GM19395 (cell line): ENCODE results near the gene HDAC7.

ENCODE experiments used
- ATAC-seq: cut with Tn5 transposase; IDR thresholded peaks from one replicate; pipeline ENCODE4 v1.9.1; 2021; ENCODE audit warnings: mild to moderate bottlenecking, moderate library complexity; ENCODE audit not compliant: unreplicated experiment

The HDAC7 gene

GRCh38 chr12:47750916-47751470, 68.7 kb downstream of the HDAC7 start:
- ATAC-seq = no peak

DNA sequence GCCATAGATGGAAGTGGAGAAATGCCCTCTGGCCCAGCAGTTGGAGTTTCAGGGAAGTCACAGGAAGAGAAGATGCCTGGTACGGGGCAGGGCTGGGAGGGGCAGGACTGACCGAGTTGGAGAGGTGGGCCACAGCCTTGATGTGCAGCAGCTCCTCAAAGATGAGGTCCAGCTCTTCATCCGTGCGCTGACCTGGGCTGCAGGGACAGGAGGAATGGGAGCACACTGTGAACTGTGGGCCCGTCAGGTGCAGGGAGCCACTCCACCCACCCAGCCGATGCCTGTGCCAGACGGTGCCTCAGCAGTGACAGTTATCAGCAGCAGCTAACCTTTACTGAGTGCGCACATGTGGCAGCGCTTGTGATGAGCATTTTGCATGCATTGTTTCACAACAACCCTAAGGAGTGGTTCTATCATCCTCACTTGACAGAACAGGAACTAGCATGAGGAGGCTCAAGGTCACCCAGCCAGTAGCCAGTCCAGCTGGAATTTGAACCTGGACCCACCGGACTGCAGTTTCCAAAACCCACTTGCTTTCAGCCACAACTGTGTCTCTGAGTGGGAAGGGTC, 69.4 kb downstream of the HDAC7 start:
- ATAC-seq = no peak

DNA sequence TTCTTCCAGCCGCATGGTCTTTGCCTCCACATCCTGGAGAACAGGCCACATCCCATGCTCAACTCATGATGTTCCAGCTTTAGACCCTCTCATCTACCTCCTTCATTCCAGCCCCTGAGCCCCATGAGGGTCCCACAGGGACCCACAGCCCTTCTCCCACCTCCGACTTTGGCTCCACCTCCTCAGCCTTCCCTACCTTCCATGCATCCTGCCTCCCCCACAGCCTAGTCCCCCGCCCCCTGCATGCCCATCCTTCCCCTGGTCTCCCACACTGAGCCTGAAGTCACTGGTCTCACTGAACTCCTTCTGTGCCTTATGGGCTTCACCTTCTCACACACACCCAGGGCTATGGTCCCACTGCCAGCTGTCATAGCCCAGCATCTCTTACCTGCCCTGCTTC, 70.8 kb downstream of the HDAC7 start:
- ATAC-seq = no peak

DNA sequence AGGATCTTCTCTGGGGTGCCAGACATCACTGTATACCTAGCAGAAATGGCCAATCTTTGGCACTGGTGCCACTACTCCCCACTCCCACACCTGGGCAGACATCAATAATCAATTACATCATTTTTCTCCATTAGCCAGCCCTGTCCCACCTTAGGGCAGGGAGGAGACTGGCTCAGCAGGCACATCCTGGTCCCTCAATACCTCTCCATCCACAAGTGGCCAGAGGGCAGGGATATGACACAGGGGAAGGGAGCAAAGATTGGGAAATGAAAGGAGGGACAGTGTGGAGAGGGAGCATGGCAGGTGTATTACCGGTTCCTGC, 71.2 kb downstream of the HDAC7 start:
- ATAC-seq = no peak

DNA sequence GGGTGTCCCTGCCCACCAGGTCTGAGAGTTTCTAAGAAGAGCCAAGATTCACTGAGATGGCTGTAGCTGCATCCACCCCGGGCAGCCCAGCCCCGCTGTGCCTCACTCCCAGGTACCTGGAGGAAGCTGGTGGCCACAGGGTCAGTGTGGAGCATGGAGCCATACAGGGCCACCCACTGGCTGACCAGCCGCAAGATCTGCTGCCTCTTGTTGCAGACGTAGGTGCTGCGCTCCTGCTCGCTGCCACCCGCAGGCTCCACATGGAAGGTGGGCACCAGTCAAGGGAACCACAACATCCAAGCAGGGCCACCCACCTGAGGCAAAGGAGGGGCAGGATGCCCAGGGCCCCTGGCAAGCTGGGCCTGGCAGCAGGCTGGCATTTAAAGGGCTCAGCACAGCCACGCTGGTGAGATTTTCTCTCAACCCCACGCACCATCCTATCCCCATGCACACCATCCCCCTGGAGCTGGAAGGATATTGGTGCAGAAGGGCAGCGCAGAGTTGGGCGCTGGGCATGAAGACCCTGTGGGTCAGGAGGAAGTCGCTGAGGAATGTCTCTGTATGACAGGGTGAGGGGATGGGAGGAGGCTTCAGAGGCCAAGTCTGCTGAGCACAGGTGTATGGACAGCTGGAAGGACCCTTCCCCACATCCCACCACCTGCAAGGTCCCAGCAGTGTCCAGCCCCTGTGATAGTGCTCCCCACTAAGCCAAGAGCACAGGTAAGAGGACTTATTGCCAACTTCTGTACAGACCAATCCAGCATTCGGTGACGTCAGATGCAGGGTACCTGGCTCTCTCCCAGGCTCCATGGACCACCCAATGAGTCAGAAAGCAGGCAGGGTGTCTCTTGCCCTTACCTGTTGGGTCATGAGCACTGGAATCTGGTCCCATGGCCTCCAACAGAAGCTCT, 71.9 kb downstream of the HDAC7 start:
- ATAC-seq = no peak

GRCh38 chr12:47747126-47747525, 72.6 kb downstream of the HDAC7 start:
- ATAC-seq = no peak

GRCh38 chr12:47746523-47746922, 73.2 kb downstream of the HDAC7 start:
- no peak for ATAC-seq

GRCh38 chr12:47746073-47746472, 73.6 kb downstream of the HDAC7 start:
- ATAC-seq = no peak

GRCh38 chr12:47745485-47746041, 74.1 kb downstream of the HDAC7 start:
- ATAC-seq = no peak

DNA sequence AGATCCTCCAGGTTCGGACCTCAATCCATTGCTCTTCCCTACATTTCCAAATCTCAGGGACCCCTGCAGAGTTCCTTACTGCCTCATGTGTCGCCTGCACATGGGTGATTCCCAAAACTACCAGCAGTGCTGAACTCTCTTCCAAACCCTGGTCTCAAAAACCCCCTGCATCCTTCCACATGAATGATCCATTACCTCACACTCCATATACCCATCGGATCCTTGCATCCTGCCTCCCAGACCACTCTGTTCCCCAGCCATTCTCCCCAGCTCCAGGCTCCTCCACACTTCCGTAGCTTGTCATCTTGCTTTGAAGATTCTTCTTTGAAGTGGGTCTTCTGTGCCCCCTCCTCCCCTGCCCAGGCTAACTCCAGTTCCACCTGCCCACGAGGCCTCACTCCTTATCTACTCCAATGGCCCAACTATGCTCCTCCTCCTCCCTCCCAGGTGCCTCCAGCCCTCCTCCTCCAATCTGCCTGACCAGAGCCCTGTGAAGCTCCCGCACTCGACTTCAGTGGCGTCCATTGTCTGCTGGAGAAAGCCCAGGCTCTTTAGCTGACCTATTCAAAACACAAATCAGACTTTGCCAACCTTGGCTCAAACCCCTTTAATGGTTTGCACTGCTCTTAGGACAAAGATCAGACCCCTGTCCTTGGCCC, 74.8 kb downstream of the HDAC7 start:
- ATAC-seq = no peak

GRCh38 chr12:47744005-47744651, 75.6 kb downstream of the HDAC7 start:
- ATAC-seq = no peak

DNA sequence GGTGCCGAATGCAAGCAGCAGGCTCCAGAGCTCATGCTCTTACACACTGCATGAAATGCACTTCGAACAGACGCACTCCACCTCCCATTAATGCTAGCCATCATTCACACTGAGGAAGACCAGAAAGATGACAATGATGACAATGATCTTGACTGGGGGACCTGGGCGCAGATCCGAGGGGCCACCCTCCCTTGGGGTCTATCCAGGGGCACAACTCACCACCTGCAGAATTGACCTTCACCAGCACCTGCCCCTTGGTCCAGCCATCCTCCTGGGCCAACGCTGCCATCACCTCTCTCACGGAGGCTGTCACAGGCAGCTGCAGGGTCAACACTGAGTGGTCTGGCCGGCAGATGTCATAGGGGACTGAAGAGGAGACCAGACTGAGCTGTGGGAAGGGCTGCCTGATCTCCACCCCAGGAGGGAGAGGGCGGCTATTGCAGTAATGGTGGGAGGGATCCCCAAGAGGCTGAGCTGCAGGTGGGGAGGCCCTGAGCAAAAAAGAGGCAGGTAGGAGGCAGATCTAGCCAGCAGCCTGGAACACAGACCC, 76.3 kb downstream of the HDAC7 start:
- no peak for ATAC-seq

DNA sequence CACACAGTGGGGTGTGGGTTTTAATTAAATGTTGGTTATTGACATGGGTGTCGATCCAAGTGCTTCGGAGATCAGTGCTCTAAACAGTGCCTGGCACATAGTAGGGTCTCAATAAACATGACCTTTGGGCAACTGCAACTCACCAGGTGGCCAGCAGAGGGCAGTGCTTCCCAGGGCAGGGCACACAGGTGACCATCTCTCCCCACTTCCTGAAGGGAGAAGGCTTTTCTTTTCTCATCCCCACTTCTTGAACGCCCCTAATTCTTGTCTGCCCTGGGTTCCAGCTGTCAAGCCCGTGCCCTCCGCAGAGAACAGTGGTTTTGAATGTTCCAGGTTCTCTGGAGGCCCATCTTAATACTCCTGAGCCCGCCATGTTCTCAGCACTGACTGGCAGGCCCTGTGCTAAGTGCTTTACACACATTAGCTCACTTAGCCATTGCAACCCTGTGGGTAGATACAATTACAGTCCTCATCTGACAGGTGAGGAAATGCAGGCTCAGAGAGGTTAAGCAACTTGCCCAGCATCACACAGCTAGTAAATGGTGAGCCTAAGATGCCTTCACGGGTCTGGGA, 77.4 kb downstream of the HDAC7 start:
- ATAC-seq = no peak

- ATAC-seq = no peak
Observed at GRCh38 chr12:47741340-47741703, 78.4 kb downstream of the HDAC7 start.

- ATAC-seq = peak; percentile 34
Observed at GRCh38 chr12:47740606-47741339, 78.9 kb downstream of the HDAC7 start.

DNA sequence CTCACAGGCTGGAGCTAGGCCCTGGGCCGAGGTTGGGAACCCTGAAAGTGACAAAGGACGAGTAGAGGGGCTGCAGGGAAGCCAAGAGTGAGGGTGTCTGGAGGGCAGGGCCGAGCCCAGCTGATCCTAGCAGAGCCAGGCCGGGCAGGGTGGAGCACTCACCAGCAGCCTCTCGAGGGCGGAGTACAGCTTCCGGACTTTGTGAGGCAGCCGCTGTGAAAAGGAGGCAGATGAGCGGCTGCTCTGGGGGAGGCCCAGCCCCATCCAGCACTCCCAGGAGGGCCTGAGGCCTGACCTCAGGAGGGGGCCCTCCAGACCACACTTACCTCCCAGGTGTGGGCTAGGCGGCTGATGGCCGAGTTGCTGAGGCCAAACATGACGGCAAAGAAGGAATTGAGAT, 79.7 kb downstream of the HDAC7 start:
- ATAC-seq = peak; percentile 65

DNA sequence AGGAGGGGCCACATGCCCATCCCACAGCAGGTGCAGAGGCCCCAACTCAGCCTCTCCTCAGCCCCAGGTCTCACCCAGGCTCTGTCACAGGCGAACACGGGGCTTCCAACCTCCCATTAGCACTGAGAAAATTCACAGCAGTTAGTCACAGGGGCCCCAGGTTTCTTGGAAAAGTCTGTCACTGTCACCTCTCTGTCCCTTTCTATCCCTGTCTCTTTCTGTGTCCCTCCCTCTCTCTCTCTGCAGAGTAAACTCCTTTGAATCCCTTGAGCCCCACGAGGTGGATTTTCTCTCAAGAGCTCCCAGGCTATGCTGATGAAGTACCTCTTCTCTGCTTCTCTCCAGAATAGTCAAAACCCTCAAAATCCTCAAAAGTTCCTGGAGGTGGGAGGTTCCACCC, 80.4 kb downstream of the HDAC7 start:
- ATAC-seq = no peak

DNA sequence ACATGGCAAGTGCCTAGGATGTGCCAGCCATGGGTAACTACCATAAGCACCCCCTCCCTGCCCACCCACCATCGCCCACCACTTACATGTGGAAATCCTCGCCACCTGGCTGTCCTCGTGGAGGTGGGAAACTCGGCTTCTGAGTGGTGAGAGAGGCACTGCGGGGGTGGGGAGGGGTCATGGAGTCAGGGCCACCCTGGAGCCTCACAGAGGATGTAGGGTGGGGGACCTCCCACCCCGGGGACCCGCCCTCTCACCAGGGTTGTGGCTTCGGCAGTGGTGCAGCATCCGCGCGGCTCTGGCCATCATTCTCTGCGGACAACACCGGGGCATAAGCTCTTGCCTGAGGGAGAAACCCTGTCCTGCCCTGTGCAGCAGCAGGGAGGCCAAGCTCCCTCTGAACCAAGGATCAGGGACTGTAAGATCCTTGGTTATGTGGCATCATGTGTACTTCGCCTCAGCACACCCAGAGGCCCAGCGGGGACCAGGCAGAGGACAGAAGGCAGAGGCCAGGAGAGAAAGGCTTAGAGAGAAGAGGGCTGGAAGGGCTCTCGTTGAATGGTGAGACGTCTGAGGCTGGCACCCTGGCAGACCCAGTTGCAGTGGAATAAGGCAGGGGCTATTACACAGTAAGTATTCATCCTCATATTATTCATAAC, 81.6 kb downstream of the HDAC7 start:
- ATAC-seq = no peak
